Mucosa of descending colon (tissue), 3 donors: Measurements from ENCODE around the gene PCDHA4. TPM values are rescaled to one million over a fixed set of nuclear protein-coding genes. Genes with fewer than 3 reads are reported as not detected.
A peak's percentile ranks its signal among the peaks of the same experiment; 100 is the strongest.
"Not testable (repeated sequence)": the region's sequence is repeated elsewhere in the genome, so short reads cannot be mapped to it uniquely, and the experiment has no call there.

Experiments used
- ATAC-seq: fragments of 200-7000 bp; cut with Tn5 transposase; one replicate; pipeline ENCODE4 v1.9.1; 2020; ENCODE audit warnings: mild to moderate bottlenecking, moderate library complexity
- DNase-seq, 3 donors: peaks; one replicate each; pipeline ENCODE4 v3.0.0-alpha.2; 2020
- H3K36me3 ChIP-seq: fragments of 200-600 bp; one replicate; pipeline ENCODE4 v1.8.0; 2021; ENCODE audit warnings: low read depth, mild to moderate bottlenecking
- H3K4me1 ChIP-seq: fragments of 200-600 bp; one replicate; pipeline ENCODE4 v1.8.0; 2021; ENCODE audit warnings: low read depth, mild to moderate bottlenecking
- H3K4me3 ChIP-seq: fragments of 200-600 bp; one replicate; pipeline ENCODE4 v1.8.0; 2021; ENCODE audit warnings: mild to moderate bottlenecking
- H3K9me3 ChIP-seq: fragments of 200-600 bp; one replicate; pipeline ENCODE4 v1.8.0; 2021; ENCODE audit warnings: mild to moderate bottlenecking
- intact Hi-C, 2 donors: fragments of 100-400 bp; cut with DNase I in 1 of 2; cut with micrococcal nuclease in 1 of 2; formaldehyde crosslinking; loops; one replicate each; pipeline versions ENCODE4 v1.11.0 to v1.11.1; 2022; cut with DNase I, micrococcal nuclease
- total RNA-seq, 3 donors: library from RNA; stranded (reverse); fragmentation: NEBNext Ultra II Directional in 2 of 3; extraction: Animal tissue kit (Norgen Biotek cat#: 25700) in 2 of 3; gene quantifications; one replicate each; pipeline versions ENCODE4 v1.2.1 to v1.2.4, GENCODE V29; 2021 to 2023
- TF ChIP-seq, protein P1 (sequence below): fragments of 200-600 bp; IDR thresholded peaks from one replicate; pipeline ENCODE4 v1.8.0; 2022; ENCODE audit warnings: antibody characterized with exemption, mild to moderate bottlenecking
- donor health status: DM: no; HTN: no; CAD: no; lungs with moderate emphysema.
- donor health status: DM: no; HTN: no; CAD: no.
- donor health status: DM: no; HTN: yes; CAD: no.

Gene PCDHA4
- total RNA-seq, 3 donors from 2014 or later: 0.24 to 0.93 (median 0.85) TPM

DNA sequence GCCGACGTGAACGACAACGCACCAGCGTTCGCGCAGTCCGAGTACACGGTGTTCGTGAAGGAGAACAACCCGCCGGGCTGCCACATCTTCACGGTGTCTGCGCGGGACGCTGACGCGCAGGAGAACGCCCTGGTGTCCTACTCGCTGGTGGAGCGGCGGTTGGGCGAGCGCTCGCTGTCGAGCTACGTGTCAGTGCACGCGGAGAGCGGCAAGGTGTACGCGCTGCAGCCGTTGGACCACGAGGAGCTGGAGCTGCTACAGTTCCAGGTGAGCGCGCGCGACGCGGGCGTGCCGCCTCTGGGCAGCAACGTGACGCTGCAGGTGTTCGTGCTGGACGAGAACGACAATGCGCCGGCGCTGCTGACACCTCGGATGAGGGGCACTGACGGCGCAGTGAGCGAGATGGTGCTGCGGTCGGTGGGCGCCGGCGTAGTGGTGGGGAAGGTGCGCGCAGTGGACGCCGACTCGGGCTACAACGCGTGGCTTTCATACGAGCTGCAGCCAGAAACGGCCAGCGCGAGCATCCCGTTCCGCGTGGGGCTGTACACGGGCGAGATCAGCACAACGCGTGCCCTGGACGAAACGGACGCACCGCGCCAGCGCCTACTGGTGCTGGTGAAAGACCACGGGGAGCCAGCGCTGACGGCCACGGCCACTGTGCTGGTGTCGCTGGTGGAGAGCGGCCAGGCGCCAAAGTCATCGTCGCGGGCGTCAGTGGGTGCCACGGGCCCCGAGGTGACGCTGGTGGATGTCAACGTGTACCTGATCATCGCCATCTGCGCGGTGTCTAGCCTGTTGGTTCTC is 43.2 kb downstream of the PCDHA4 start:
- H3K4me1 ChIP-seq, intact Hi-C loops: not testable (repeated sequence)

DNA sequence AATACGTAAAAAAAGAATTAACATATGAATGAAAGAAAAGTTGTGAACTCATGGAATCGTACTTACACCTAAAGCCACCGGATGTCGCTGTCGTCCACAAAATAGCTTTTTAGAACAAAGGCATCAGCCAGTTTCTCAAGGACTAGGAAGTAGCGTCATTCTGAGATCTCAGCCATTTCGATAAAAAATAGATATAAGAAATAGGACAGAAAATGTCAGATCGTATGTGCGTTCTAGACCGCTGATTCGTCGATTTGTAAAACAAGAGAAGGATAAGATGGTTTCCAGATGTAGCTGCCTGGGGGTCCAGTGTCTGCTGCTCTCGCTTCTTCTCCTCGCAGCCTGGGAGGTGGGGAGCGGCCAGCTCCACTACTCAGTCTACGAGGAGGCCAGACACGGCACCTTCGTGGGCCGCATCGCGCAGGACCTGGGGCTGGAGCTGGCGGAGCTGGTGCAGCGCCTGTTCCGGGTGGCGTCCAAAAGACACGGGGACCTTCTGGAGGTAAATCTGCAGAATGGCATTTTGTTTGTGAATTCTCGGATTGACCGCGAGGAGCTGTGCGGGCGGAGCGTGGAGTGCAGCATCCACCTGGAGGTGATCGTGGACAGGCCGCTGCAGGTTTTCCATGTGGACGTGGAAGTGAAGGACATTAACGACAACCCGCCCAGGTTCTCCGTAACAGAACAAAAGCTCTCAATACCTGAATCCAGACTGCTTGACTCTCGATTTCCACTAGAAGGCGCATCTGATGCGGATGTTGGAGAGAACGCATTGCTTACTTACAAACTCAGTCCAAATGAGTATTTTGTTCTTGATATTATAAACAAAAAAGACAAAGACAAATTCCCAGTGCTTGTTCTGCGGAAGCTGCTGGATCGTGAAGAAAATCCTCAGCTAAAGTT is 49.2 kb downstream of the PCDHA4 start, which contains the start of gene PCDHA10:
Gene PCDHA10, plus strand, starts transcription at position 126 of the 903 bp plus-strand sequence. Its CDS starts 152 bp downstream, at position 278.
- intact Hi-C loops: no loop called here
- ATAC-seq (no peak), DNase-seq (peak in 1 of 3 donors; percentile 28)
- H3K4me3 ChIP-seq: no peak within 1 kb of the TSS
- no peaks in the 10 kb centered on the region for H3K4me1 ChIP-seq
- TF ChIP-seq, protein P1, sequence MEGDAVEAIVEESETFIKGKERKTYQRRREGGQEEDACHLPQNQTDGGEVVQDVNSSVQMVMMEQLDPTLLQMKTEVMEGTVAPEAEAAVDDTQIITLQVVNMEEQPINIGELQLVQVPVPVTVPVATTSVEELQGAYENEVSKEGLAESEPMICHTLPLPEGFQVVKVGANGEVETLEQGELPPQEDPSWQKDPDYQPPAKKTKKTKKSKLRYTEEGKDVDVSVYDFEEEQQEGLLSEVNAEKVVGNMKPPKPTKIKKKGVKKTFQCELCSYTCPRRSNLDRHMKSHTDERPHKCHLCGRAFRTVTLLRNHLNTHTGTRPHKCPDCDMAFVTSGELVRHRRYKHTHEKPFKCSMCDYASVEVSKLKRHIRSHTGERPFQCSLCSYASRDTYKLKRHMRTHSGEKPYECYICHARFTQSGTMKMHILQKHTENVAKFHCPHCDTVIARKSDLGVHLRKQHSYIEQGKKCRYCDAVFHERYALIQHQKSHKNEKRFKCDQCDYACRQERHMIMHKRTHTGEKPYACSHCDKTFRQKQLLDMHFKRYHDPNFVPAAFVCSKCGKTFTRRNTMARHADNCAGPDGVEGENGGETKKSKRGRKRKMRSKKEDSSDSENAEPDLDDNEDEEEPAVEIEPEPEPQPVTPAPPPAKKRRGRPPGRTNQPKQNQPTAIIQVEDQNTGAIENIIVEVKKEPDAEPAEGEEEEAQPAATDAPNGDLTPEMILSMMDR: no peak
- H3K36me3 ChIP-seq: no peaks in the 10 kb centered on the region
- H3K9me3 ChIP-seq: peaks cover 29% of the 10 kb centered on the region

More for the DNA sequence above, 43.2 kb downstream of the PCDHA4 start:
- ATAC-seq, DNase-seq, H3K36me3 ChIP-seq, H3K4me3 ChIP-seq: not testable (repeated sequence)
- peaks cover 11% of the 10 kb centered on the region for H3K9me3 ChIP-seq

DNA sequence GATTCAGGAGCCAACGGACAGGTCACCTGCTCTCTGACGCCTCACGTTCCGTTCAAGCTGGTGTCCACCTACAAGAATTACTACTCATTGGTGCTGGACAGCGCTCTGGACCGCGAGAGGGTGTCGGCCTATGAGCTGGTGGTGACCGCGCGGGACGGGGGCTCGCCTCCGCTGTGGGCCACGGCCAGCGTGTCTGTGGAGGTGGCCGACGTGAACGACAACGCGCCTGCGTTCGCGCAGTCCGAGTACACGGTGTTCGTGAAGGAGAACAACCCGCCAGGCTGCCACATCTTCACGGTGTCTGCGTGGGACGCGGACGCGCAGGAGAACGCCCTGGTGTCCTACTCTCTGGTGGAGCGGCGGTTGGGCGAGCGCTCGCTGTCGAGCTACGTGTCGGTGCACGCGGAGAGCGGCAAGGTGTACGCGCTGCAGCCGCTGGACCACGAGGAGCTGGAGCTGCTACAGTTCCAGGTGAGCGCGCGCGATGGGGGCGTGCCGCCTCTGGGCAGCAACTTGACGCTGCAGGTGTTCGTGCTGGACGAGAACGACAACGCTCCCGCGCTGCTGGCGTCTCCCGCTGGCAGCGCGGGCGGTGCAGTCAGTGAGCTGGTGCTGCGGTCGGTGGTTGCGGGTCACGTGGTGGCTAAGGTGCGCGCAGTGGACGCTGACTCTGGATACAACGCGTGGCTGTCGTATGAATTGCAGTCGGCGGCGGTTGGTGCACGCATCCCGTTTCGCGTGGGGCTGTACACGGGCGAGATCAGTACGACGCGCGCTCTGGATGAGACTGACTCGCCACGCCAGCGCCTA is 50.5 kb downstream of the PCDHA4 start:
- H3K9me3 ChIP-seq: peaks cover 41% of the 10 kb centered on the region
- intact Hi-C loops: no loop called here

DNA sequence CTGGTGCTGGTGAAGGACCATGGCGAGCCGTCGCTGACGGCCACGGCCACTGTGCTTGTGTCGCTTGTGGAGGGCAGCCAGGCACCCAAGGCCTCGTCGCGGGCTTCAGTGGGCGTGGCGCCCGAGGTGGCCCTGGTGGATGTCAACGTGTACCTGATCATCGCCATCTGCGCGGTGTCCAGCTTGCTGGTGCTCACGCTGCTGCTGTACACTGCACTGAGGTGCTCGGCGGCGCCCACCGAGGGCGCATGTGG is 51.0 kb downstream of the PCDHA4 start:
- H3K36me3 ChIP-seq: no peaks in the 10 kb centered on the region
- H3K4me3 ChIP-seq: no peak overlapping the region
- TF ChIP-seq, protein P1: no peak
- DNase-seq (no peak), ATAC-seq (no peak)
- H3K9me3 ChIP-seq: peaks cover 45% of the 10 kb centered on the region
- no peaks in the 10 kb centered on the region for H3K4me1 ChIP-seq
- intact Hi-C loops: no loop called here

More for the DNA sequence above, 50.5 kb downstream of the PCDHA4 start:
- TF ChIP-seq, protein P1: no peak
- DNase-seq (no peak), ATAC-seq (no peak)
- no peaks in the 10 kb centered on the region for H3K4me1 ChIP-seq
- H3K4me3 ChIP-seq: no peak overlapping the region
- H3K36me3 ChIP-seq: no peaks in the 10 kb centered on the region

DNA sequence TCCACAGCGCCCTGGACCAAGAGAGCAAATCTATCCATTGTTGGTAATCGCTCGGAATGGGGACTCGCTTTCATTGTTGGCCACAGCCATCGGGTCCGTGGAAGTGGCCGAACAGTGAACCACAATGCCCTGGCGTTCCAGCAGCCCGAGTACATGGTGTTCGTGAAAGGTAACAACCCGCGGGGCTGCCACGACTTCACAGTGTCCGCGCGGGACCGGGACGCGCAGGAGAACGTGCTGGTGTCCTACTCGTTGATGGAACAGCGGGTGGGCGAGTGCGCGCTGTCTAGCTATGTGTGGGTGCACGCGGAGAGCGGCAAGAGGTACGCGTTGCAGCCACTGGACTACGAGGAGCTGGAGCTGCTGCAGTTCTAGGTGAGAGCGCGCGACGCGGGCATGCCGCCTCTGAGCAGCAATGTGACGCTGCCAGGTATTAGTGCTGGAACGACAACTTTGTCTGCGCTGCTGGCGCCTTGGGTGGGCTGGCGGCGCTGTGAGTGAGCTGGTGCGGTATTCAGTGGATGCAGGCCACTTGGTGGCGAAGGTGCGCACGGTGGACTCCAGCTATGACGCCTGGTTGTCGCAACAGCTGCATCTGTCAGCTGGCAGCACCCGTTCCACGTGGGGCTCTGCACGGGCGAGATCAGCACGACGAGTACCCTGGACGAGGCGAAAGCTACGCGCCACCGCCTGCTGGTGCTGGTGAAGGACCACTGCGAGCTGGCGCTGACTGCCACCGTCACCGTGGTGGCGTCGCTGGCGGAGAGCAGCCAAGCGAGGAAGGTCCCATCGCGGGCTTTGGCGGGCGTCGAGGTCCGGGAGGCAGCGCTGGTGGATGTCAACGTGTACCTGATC is 55.8 kb downstream of the PCDHA4 start:
- H3K4me1 ChIP-seq: no peaks in the 10 kb centered on the region
- TF ChIP-seq, protein P1: no peak
- peaks cover 38% of the 10 kb centered on the region for H3K9me3 ChIP-seq
- H3K36me3 ChIP-seq: no peaks in the 10 kb centered on the region
- no peak for DNase-seq
- intact Hi-C loops: no loop called here
- no peak for ATAC-seq
- H3K4me3 ChIP-seq: no peak overlapping the region

Other genes with a start within 250 kb of the PCDHA4 start
- gene SRA1, start 249.6 kb upstream of the PCDHA4 start, total RNA-seq: 10 to 100 TPM; 27.9 to 38.0 (median 31.8) TPM
- 10 to 100 TPM; 18.8 to 32.5 (median 21.2) TPM for gene APBB3, start 242.5 kb upstream of the PCDHA4 start, total RNA-seq
- gene SLC35A4, start 242.2 kb upstream of the PCDHA4 start, total RNA-seq: 10 to 100 TPM; 65.5 to 96.9 (median 93.8) TPM
- 10 to 100 TPM; 35.8 to 92.8 (median 90.9) TPM for gene CD14, start 173.9 kb upstream of the PCDHA4 start, total RNA-seq
- gene TMCO6, start 167.6 kb upstream of the PCDHA4 start, total RNA-seq: 10 to 100 TPM; 13.6 to 21.7 (median 16.8) TPM
- gene NDUFA2, start 159.4 kb upstream of the PCDHA4 start, total RNA-seq: 10 to 100 TPM; 63.5 to 93.1 (median 83.0) TPM
- 10 to 100 TPM; 79.8 to 98.1 (median 79.9) TPM for gene IK, start 159.2 kb upstream of the PCDHA4 start, total RNA-seq
- gene WDR55, start 142.2 kb upstream of the PCDHA4 start, total RNA-seq: 10 to 100 TPM; 32.3 to 42.3 (median 42.2) TPM
- 1 to 10 TPM in 2 of 3 donors, under 1 TPM in 1; 0.95 to 1.6 (median 1.1) TPM for gene DND1, start 133.5 kb upstream of the PCDHA4 start, total RNA-seq
- 10 to 100 TPM; 44.5 to 58.3 (median 56.4) TPM for gene HARS1, start 115.7 kb upstream of the PCDHA4 start, total RNA-seq
- 10 to 100 TPM; 28.9 to 43.3 (median 39.6) TPM for gene HARS2, start 115.6 kb upstream of the PCDHA4 start, total RNA-seq
- 10 to 100 TPM; 43.8 to 59.7 (median 45.9) TPM for gene ZMAT2, start 106.6 kb upstream of the PCDHA4 start, total RNA-seq
- gene PCDHA1, start 20.9 kb upstream of the PCDHA4 start, total RNA-seq: under 1 TPM in 1 of 3 donors, not detected in 2; 0.32 TPM
- gene PCDHA2, start 12.2 kb upstream of the PCDHA4 start, total RNA-seq: under 1 TPM in 1 of 3 donors, not detected in 2; 0.32 TPM
- gene PCDHA3, start 6.0 kb upstream of the PCDHA4 start, total RNA-seq: 1 to 10 TPM in 1 of 3 donors, under 1 TPM in 1, not detected in 1; 0.06 to 1.3 TPM
- under 1 TPM; 0.10 to 0.35 (median 0.26) TPM for gene PCDHA5, start 14.5 kb downstream of the PCDHA4 start, total RNA-seq
- under 1 TPM; 0.29 to 0.47 (median 0.35) TPM for gene PCDHA6, start 20.9 kb downstream of the PCDHA4 start, total RNA-seq
- gene PCDHA7, start 27.2 kb downstream of the PCDHA4 start, total RNA-seq: under 1 TPM in 2 of 3 donors, not detected in 1; 0.35 to 0.41 TPM
- under 1 TPM in 2 of 3 donors, not detected in 1; 0.14 to 0.19 TPM for gene PCDHA8, start 34.1 kb downstream of the PCDHA4 start, total RNA-seq
- under 1 TPM in 2 of 3 donors, not detected in 1; 0.16 to 0.17 TPM for gene PCDHA9, start 41.3 kb downstream of the PCDHA4 start, total RNA-seq
- under 1 TPM; 0.27 to 0.47 (median 0.29) TPM for gene PCDHA10, start 48.8 kb downstream of the PCDHA4 start, total RNA-seq
- gene PCDHA11, start 61.9 kb downstream of the PCDHA4 start, total RNA-seq: under 1 TPM in 2 of 3 donors, not detected in 1; 0.19 to 0.58 TPM
- gene PCDHA12, start 68.2 kb downstream of the PCDHA4 start, total RNA-seq: under 1 TPM in 2 of 3 donors, not detected in 1; 0.14 to 0.41 TPM
- under 1 TPM in 2 of 3 donors, not detected in 1; 0.23 to 0.32 TPM for gene PCDHA13, start 75.1 kb downstream of the PCDHA4 start, total RNA-seq
- gene PCDHAC1, start 119.2 kb downstream of the PCDHA4 start, total RNA-seq: under 1 TPM; 0.14 to 0.95 (median 0.24) TPM
- gene PCDHAC2, start 159.4 kb downstream of the PCDHA4 start, total RNA-seq: 1 to 10 TPM in 1 of 3 donors, under 1 TPM in 2; 0.31 to 1.3 (median 0.61) TPM
- gene PCDHB1, start 244.3 kb downstream of the PCDHA4 start, total RNA-seq: under 1 TPM in 1 of 3 donors, not detected in 2; 0.25 TPM